Muscle of arm (tissue), 12 donors: ENCODE data around the gene PCBP2. TPM values are rescaled to one million over a fixed set of nuclear protein-coding genes. Genes with fewer than 3 reads are reported as not detected.
"Not testable (repeated sequence)": the region's sequence is repeated elsewhere in the genome, so short reads cannot be mapped to it uniquely, and the experiment has no call there.

Source experiments
- DNase-seq: peaks from one replicate; pipeline ENCODE4 v3.0.0-alpha.2; 2013
- polyA plus RNA-seq, 12 donors: library from polyadenylated mRNA; unstranded; fragments of 120-200 nt; gene quantifications; one replicate each; pipeline ENCODE4 v1.2.1, GENCODE V29; 2013; ENCODE audit not compliant: insufficient read length in 12 of 12

The PCBP2 gene
- polyA plus RNA-seq, 12 donors, result 459 to 676 (median 588) TPM

DNA sequence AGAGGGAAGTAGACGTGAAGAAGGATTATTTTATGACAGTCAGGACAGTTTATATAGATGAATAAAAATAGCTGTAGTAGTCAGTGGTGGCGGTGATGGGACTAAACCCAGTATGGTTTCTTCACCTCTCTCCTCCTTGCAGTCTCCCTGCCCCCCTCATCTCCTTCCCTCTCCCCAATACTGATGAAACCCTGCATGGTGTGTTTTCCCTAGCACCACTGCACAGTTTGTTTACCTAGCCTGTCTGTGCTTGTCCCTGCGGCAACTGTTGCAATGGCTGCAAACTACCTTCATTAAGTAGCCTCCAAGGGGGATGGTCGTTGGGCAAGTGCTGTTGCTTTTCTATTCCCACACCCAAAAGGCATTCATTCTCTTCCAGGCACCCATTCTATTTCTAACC is 14.7 kb downstream of the PCBP2 start:
- no peak for DNase-seq

DNA sequence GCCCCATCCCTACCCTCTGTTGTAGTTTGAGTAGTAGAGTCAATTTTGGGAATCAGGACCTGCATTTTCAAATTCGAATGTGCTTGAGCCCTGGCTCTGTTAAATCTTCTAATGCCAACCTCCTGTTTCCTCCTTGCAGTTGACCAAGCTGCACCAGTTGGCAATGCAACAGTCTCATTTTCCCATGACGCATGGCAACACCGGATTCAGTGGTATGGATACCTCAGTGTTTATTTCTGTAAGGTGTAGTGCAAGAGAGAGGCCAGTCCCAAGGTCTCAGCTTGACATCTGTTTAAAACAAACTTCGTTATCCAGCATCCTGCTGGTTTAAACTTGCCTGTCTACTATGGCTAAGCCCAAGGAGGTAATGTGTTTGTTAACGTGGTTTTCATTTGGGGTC is 15.2 kb downstream of the PCBP2 start:
- no peak for DNase-seq

DNA sequence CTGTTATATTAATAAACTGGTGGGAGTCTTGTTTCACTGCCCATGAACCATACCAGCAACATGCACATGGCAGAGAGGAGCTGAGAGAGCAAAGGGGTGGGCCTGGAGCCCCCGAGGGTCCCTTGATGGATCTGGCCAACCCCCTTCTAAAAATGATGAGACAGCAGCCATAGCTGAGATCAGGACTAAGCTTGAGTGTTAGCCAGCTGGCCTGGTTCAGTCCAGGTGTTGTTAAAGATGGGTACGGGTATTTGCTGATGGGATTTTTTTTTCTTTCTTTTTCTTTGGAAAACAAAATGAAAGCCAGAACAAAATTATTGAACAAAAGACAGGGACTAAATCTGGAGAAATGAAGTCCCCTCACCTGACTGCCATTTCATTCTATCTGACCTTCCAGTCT is 16.0 kb downstream of the PCBP2 start:
- no peak for DNase-seq

DNA sequence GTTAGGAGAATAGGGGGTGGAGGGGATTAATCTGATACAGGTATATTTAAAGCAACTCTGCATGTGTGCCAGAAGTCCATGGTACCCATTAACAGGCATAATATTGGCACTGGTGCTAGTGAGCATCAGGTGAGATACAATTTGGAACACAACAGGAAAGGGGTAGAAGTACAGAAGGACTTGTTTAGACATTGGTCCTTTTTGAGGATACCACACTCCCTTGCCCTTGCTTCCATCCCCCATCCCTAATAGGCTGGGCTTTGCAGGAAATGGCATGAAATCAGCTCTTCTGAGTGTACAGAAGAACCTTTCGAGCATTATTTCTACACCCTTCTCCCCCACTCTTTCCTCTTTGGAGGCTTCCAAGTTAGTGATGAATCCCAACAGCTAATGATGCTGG is 16.4 kb downstream of the PCBP2 start:
- no peak for DNase-seq

DNA sequence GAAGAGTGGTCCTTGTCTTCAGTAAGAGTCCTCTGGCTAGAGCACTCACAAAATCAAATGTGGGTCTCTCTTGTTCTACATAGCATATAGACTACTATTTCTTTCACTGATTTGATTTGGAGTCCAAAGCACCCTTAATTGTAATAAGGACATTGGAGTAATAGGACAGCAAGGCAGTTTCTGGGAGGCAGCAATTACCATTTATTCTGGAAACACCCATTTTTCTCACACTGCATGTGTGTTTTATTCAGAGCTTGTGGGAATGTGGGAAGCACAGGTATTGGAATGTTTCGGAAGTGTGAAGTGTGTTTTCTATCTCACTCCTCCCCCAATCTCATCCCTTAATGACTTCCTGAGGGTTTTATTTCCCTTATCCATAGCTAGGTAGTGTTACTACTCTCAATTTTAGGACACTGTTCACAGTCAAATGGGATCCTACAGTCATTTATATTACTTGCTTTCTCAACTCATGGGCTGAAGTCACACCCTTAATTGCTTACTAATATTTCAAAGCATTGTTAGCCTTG is 20.2 kb downstream of the PCBP2 start:
- no peak for DNase-seq

DNA sequence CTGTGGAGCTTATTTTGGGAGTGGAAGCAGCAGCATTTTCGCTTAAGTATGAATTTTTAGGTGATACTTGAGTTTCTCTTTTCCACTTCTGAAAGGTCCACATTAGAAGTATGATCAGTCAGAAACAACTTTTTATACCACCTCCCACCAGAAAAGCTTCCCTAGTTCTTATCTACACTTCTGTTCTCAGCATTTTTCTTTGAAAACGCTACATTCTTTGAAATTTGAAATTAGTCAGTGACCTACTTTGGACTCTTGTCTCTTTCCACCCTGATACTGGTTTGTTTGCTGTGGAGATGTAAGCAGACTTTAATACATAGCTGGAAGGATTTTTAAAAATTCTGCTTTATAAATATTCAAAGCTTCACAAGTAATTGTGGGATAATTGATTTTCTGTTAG is 22.2 kb downstream of the PCBP2 start:
- DNase-seq, result no peak

DNA sequence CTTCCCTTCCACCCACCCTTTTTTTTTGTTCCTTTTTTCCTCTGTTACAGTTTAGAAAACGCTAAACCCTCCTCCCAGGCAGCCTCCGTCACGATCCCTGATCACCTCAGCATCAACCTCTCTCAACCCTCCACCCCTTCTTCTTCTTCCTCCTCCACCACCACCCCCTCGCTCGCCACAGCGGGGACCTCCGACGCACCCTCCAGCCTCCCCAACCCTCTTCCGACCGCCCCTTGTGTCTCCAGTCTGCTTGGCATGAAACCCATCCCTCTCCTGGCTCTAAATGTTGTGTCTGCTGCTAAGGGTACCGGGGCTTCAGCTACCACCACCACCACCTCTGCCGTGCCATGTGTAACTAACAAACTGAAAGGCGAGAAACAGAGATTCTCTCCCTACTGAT is 22.9 kb downstream of the PCBP2 start:
- DNase-seq, result no peak

DNA sequence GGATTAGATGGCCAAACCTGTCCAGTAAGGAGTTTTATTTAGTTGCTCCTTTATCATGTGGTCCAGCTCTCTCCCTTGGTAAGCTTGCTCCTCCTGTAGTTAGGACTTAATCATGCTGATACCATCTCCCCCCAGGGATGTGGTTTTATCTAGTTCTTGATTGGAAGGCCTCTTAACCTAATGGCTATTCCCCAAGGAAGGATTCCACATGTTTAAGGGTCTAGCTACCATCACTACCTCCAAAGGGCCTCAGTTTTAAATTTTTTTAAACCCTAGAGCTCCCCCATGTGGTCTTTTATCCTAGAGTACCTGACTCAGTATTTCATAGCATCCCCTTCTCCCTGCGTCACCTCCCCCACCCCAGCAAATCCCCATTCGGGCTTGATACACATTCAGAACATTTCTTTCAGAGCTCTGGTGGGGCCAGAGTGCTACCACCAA is 24.9 kb downstream of the PCBP2 start:
- DNase-seq, result no peak

DNA sequence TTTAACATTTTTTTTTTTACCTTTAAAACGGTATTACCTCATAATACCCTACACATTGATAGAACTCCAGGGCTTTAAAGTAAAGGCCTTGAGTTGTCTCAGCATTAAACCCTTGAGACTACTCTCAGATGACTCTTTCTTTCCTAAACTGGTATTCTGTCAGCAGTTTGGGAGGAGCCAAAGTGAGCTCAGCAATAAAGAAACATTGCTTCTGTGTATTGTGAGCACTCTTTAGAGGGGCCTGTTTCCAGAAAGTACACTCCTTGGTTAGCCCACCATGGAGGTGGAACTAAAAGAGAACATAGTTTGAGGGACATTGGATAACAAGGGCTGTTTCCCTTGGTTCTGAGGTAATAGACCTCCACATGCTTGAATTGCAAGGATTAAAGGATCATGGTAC is 27.0 kb downstream of the PCBP2 start:
- DNase-seq, result no peak

DNA sequence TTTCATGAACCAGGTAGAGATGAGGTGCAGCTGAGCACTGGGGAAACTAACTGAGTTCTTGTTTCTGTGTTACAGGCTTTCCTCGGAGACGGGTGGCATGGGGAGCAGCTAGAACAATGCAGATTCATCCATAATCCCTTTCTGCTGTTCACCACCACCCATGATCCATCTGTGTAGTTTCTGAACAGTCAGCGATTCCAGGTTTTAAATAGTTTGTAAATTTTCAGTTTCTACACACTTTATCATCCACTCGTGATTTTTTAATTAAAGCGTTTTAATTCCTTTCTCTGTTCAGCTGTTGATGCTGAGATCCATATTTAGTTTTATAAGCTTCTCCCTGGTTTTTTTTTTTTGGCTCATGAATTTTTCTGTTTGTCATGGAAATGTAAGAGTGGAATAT is 27.4 kb downstream of the PCBP2 start:
- no peak for DNase-seq

DNA sequence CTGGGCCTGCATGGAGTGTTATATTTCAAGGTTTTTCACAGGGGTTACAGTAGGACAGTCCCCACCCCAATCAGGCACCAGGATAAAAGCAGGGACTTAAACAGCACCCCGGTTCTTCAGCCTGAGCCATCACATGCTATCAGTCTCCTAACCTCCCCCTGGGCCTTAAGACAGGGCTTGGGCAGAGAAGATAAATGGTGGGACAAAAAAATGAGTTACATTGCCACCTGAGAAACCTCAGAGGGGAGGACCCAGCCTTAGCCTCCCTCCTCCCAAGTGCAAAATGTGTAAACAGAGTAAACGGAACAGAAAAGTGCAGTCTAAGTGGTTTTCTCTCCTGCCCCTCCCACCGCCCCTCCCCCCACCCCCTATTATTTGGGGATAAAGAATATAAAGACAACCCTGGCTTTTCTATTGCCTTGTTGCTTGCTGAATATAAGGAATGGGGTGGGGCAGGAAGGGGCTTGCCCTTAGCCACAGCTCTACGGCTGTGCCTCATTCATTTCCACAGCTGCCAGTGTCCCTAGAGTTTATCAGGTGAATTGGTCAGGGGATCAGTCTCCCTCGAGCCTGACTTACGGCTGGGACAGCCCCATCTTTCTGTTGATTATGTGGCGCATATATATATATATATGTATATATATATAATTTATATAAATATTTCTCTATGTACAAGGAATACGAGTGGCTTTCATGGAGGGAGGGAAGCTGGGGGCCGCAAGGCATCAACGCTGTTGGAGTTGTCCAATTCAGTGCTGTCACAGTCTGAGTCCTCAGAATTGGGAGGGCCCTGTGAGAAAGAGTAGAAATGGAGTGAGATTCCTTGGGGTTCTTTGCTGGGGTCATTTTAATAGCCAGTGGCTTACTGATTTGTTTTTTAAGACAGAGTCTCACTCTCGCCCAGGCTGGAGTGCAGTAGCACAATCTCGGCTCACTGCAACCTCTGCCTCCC is 28.9 kb downstream of the PCBP2 start:
- no peak for DNase-seq

DNA sequence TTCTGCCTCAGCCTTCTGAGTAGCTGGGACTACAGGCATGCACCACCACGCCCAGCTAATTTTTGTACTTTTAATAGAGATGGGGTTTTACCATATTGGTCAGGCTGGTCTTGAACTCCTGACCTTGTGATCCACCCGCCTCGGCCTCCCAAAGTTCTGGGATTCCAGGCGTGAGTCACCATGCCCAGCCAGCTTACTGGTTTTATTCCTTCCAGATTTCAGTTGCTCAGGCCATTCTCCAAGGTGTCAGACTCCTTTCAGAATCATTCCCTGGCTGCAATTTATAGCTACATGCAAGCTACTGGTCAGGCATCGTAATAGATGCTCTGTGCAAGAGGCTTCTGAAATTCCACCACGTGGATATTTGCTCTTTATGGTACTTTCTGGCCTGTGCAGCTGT is 29.6 kb downstream of the PCBP2 start:
- DNase-seq, result not testable (repeated sequence)

DNA sequence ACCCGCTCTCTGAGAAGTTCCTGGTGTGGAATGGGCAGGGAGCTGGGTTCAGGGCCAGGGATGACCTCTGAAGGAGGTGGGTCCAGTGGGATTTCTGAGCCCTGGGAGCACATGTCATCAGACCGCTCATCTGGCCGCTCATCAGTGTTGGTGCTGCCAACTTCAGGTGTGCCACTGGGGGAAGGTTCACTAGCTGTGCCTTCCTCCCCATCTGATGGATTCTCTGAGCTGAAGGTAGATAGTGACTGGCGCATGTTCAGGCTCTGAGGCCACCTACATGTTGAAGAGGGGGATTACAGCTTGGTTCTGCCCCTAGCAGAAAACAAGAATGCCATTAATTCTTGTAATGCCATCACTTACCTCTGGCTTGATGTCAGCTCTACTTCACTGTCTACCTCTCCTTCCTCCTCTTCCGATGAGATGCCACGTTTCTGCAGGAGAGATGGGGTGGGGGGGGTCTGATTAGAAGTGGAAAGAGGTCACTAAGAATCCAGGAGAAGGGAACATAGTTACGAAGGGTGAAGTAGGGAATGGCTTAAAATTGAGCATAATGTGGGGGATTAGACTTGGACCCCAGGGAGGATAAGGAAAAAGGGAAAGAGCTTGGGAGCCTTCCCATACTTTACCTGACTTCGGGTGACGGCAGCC is 30.2 kb downstream of the PCBP2 start:
- no peak for DNase-seq

DNA sequence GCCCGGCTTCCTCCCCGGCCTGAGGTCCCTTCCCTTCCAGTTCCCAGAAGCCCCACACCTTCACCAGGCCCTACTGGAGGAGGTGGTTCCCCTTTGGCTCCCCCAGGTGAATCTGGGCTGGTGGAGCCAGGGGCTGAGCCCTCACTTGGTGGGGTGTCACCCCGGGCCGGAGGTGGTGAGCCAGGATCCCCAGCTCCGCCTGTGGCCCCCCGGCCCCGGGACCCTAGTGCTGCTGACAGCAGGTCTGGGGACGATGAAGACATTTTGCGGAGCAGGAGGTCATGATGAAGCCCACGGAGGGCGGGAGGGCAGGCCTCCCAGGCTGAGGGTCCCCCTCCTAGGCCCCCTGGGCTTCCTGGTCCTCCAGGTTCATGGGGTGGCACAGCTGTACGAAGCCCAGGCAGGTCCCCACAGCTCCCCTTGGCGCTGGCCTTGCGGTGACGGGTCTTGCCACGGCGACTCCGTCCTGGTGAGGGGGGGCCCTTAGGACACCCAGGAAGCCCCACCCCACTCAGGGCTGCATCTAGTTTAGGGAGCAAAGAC is 30.8 kb downstream of the PCBP2 start:
- DNase-seq, result no peak

DNA sequence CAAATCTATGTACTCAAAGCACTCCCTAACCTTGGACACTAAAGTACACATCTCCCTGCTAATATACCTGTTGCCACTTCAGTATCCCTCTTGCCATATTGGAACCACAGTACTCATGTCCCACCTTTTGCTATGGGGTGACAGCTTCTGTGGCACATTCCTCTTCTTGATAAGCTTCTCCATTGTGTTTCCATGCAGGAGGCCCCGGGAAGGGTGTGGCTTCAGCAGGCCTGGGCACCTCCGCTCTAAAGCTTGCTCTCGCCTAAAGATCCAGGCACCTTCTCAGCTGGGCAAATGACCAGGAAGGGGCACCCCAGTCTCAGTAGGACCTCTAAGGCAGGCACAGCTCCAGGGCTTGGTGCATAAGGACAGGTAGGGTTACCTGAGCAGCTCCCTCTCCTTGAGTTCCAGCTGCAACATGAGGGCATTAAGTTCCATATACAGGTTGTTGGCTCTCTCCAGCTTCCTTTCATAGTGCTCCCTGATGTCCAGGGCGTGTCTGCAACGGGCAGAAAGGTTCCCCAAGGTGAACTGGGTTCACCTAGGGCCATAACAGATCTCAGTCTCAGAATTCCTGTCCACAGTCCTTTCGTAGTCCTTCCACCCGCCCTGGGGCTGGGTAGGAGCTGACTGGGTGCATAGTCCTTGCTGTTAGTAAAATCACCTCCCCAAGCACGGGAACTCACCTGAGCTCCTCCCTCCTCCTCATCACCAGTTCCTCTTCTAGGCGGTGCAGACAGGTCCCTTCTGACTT is 31.5 kb downstream of the PCBP2 start:
- DNase-seq, result no peak

DNA sequence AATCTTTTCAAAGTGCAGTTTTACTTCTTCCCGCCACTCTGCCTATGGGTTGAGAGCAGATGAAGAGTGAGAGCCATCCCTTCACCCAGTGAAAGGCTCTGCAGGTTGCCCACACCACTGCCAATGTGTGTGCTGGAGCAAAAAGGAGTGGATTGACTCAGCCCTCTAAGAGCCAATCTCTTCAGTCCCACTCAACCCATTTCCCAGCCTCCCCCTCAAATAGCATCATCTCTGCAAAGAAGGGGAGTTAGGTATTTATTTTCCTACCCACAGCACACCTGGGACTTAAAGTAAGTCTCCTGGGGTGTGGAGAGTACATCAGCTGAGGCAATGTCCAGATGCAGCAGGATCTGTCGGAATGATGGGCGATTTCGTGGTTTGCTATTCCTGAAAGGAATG is 32.1 kb downstream of the PCBP2 start:
- no peak for DNase-seq

DNA sequence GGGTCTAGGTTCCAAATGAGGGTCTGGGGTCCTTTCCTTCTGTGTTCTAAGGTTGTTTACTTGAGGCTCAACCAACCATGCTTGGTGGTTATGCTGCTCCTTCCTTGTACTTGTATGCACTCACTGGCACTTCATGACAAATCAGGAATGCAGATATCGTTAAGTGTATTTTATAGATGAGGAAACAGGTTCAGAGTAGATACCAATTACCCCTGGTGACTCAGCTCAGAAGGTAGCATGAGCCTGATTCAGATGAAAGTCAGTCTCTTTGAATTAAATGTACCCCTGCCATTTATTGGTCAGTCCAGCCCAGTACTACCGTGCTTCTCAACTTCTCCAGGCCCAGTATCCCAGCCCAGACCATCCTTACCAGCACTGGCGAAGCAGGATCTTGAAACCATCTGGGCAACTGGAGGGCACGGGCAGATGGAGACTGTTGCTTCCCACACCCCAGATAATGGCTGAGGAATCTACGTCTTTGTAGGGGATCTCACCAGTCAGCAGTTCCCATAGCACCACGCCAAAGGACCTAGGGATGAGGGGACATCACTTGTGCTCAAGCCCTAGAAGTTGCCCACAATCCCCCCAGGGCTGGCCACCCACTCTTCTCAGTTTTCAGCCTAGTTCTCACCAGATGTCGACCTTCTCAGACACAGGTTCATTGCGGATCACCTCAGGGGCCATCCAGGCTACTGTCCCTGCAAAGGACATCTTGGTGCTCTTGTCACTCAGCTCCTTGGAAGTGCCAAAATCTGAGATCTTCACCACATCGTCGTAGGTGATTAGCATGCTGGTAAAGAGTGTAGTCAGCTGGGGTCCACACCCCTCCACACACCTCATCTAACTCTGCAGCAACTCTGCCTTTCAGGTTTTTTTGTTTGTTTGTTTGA is 33.0 kb downstream of the PCBP2 start:
- DNase-seq, result no peak

DNA sequence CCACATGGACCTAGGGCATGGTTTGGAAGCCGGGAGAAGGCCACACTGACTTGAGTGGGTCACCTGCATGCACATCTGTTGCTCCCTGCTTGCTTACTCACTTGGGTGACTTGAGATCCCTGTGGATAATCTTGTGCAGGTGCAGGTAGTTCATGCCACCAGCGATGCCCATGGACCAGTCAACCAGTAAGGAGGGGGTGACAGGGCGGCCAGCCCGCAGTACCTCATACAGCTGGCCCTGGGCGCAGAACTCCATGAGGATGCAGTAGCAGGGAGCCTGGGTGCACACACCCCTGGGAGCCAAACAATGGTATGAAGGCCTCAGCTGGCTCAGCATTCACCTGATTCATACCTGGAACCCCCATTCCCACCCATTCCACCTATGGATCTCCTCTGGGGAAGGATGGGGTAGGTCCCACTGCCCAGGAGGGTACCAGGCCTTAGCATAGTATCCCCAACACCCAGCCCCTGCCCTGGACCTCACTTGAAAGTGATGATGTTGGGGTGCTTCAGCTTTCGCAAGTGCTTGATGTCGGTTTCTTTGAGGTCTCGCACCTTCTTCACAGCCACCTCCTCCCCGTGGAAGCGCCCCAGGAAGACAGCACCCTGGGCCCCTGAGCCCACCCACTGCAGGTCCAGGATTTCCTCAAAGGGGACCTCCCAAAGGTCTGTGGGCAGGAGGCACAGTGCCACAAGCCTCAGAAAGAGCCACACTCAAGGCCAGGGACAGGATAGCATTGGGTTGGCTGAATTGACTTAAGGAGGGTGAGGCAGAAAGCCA is 34.2 kb downstream of the PCBP2 start:
- no peak for DNase-seq

DNA sequence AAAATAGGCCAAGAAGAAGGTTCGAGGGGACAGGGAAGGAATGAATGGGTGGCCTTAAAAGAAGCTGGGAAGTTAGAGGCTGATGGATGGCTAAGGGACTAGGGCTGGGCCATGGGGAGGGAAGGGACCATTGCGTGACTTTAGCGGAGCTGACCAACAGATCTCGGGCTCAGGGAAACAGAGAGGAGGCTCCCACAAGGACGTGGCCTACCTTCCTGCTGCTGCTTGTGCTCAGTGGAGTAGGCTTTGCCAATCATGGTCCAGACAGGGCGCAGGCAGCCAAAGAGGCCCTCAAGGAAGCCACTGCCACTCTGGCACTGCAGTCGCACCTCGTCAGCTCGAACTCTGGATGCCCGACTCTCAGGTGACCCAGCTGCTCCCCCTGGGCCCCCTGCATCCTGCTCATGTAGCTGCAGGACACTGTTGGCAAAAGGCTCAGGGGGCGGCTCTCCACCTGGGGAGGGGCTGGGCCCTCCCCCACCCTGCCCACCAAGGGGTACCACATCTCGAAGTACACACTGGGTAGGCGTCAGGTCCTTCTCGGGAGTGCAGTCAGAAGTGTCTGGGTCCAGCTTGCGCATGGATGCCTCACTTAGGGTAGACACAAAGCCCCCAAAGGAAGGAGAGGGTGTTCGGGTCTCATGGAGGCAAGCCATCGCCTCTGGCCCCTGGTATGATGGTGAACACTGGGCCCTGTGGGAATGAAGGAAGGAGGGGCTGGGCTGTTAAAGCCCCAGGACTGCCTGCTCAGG is 35.0 kb downstream of the PCBP2 start:
- no peak for DNase-seq
